NCI-H69 (cell line): ENCODE results near the gene THADA.

Experiments used
- DNase-seq: peaks from one replicate; lab custom pipeline; 2025; lab: John Stamatoyannopoulos, UW

Gene THADA

DNA sequence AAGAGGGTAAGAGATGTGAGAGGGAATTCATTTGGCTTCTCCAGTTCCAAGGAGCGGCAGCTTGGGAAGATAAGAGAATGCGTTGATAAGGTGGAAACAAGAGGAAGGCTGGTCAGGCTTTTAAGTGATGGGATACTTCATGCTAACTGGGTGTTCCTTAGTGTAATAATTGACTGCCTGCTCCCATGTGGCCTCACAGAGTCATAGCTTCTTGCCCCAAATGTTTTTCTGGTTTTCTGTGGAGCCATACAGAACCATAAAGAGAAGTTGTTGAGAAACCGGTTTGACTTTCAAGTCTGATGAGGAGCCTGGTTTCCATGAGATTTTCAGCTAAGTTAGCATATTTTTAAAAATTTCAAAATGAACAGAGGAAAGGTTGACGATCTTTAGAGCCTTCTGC is 272.0 kb downstream of the THADA start:
- no peak for DNase-seq

DNA sequence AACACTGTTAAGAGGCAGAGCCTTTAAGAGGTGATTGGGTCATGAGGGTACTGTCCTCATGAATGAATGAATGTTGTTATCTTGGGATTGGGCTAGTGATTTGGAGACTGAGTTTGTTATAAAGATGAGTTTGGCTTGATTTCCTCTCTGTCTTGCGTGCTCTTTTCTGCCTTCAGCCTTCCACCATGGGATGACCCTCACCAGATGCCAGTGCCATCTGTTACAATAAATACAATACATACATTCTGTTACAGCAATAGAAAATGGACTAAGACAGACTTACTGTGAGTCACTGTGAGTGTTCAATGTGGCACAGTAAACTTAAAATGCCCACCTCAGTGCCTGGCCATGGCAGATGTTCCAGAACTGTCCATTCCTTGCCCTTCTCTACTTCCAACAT is 274.4 kb downstream of the THADA start:
- DNase-seq: peak; percentile 49

DNA sequence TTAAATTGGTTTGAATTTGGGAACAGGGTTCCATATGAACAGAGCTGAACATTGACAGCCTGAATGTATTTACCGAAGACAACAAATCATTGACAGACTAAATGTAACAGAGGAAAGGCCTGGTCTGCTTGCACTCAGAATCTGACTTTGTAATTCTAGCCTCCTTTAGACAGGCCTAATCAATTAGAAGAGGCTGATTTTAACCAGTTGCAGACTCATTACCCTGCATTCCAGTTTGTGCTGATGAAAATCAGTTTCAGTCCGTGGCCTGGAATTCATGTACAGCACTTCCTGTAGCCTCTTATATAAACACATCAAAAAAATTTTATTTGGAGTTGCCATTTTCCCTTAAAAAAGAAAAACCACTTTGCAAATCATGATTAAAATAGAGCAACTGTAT is 276.3 kb downstream of the THADA start:
- DNase-seq: no peak

DNA sequence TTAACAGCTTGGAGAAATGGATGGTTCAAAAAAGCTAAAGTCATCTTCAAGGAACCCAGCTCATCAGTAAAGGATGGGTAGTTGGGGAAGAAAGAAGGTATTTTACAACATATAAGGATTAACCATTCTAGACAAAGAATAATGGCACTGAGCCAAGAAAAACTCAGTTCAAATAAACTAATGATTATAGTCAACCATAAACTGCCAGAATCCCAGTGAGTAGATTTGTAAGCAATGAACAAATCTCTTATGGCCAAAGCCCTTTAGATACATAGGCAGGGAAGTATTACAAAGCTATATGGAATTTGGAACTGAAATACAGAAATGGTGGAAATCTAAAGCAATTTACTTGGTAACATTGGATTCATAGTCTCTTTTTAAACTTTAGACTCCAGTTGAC is 277.0 kb downstream of the THADA start:
- peak; percentile 42 for DNase-seq

GRCh38 chr2:43317680-43318079 is 278.2 kb downstream of the THADA start:
- DNase-seq: no peak

DNA sequence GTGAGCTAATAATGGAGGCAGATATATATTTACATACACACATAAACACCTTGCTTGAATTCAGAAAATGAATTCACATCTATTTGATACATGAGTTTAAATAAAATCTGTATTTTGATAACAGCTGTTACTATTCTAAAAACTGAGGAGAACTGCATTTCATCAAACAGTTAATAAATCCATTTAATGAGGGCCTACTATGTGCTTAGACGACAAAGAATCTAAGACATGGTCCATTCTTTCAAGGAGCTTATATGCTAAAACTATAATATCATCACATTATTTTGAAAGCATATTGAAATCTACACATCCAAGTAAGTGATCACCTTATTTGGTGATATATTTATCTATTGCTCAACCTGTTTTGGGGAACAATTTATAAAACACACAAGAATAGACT is 278.6 kb downstream of the THADA start:
- no peak for DNase-seq

DNA sequence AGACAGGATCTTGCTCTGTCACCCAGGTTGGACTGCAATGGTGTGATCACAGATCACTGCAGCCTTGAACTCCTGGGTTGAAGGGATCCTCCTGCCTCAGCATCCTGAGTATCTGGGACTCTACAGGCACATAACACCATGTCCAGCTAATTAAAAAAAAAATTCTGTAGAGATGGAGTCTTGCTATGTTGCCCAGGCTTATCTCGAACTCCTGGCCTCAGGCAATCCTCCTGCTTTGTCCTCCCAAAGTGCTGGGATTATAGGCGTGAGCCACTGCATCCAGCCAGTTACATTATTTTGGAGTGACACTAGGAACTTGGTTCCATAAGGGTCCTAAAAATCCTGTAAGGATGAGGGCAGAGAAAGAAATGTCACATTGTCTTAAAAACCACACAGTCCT is 280.4 kb downstream of the THADA start:
- DNase-seq: no peak

DNA sequence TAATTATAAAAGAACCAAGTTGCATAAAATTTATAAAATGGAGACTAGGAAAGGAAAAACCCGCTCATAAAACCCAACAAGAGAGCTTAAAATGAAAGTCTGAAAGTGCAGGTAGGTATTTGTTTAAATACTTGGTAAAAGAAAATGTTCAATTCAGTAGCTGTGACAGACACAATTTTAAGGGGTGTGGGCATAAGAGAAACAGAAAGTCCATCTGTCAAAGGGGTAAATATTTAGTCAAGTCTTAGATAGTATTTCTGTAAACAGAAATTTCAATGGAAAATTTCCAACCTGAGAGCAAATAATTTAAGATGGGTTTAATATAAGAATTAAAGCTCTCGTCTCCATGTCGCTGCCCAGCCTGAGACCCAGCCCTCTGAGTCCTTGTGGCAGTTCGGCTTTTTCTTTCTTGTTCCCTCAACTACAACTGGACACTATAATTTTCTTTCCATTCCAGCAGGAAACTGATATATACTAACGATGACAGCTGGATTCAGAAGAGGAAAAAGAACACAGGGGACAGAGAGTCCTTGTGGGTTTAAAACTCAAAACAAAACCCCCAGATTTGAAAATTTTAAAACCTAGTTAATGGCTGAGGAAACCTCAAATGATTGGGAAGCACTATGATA is 281.4 kb downstream of the THADA start:
- peak; percentile 51 for DNase-seq

DNA sequence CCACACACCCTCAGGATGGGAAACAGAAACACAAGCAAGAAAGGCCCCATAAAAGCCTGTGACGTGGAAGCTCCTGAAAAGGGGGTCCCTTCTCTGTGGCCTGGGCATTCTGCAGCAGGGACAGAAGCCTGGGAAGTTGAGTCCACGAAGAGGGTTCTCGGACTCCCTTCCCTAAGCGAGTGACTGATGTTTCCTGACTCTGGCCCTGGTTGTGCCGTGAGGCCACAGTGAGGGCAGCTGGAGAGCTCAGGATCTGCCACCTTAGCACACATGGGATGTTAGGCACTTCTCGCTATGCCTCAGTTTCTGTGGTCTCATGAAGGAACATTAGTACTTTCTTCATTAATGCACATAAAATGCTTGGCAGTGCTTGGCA is 282.2 kb downstream of the THADA start:
- DNase-seq: no peak

- DNase-seq: peak; percentile 42
These were observed 282.8 kb downstream of the THADA start for GRCh38 chr2:43312755-43313641.

- DNase-seq: no peak
These were observed 284.6 kb downstream of the THADA start for GRCh38 chr2:43311276-43311675.

GRCh38 chr2:43309935-43310334 is 285.9 kb downstream of the THADA start:
- no peak for DNase-seq

- DNase-seq: no peak
These were observed 287.9 kb downstream of the THADA start for GRCh38 chr2:43307973-43308372.

- DNase-seq: no peak
These were observed 288.8 kb downstream of the THADA start for GRCh38 chr2:43307046-43307445.

- no peak for DNase-seq
These were observed 289.6 kb downstream of the THADA start for GRCh38 chr2:43306197-43306596.

- DNase-seq: no peak
These were observed 290.3 kb downstream of the THADA start for GRCh38 chr2:43305517-43305916.

DNA sequence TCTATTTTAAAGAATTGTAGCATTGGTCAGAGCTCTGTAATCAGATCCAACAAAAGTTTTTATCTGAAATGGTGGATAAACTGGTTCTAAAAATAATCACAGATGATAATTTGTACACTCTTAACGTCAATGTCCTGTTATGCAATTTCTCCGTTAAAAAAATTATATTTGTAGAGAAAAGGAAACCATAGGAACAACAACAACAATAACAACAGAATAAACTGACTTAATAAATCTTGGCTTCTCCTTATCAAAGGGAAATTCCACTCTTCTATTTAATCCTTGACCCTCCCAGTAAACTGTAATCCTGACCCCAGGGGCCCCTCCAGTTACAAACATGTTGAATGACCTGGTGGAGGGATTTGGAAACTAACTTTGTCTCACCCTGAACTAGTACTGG is 290.8 kb downstream of the THADA start:
- no peak for DNase-seq

DNA sequence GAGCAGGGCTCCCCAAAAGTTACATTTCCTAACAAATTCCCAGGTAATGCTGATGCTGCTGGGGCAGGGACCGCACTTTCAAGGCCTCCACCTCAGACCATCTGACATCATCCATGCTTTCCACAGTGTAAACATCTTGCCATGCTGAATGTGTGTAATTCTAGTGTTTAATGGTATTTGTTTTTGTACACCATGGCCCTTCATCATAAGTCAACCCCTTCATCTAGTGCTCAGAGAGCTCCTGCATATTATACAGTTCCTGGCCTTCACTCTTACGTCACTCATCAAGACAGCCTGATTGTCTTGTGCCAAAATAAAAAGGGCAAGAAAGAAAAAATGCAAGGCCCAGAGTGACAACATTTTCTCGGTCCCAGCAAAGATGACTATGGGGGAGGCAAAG is 291.9 kb downstream of the THADA start:
- DNase-seq: peak; percentile 72

DNA sequence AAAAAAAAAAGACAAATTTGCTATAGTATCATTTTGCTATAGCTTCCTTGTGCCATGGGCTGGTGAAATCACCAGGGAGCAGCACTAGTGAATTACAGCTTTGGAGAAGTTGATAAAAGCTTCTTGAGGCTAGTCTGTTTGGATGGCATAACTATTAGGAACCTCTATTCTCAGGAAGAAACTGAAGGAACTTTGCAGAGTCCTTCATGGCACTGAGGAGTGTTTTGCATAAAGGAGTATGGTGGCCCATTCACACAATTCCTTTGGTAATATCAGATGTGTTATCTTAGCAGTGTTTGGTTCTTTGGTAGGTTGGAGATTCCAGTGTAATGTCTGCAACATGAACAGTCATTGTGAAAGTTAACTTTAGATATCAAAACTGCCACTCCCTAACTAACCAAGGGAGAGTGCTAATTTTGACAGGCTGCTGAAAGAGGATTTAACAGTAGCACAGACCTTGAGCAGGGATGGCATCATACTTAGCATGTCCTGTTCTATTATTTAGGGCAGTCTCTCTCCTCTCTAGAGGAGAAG is 292.8 kb downstream of the THADA start:
- no peak for DNase-seq

GRCh38 chr2:43302182-43302960 is 293.5 kb downstream of the THADA start:
- no peak for DNase-seq

DNA sequence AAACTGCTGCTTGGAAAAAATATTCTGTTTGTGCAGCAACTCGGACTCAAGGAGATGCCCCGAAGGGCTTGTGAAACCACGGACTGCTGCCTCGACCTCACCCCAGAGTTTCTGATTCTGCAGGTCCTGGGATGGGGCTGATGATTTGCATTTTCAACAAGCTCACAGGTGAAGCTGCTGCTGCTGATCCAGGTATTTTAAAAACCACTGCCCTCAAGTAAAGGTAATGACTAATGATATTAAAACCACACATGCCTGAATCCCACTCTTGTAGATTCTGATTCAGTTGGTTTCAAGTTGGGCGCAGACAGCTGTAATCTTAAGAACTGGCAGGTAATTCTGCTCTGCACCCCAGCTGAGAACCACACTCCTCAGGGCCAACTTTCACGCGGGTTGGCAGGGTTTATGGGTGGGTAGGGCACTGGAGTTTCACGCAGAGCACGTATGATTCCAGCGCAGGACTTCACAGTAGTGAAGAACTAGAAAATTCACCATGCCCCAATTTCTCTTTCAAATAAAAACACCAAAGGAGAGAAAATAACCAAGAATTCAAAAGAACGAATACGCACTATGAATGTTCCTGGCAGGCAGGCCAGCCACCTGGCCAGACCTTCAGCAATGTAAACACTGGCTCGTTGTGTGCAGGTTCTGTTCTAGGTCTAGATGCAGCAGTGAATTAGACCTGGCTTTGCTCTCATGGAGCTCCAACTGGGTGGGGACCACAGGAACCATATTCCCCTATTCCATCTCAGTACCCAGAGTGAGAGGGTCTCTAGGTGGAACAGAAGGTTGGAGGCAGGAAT is 294.9 kb downstream of the THADA start:
- peak; percentile 43 for DNase-seq

GRCh38 chr2:43300222-43300621 is 295.6 kb downstream of the THADA start:
- DNase-seq: no peak
